Activated naive CD4-positive, alpha-beta T cell treated with anti-CD3 and anti-CD28 coated beads for 36 hours (primary cell): ENCODE measurements around the gene PELI3. TPM values are rescaled to one million over a fixed set of nuclear protein-coding genes. Genes with fewer than 3 reads are reported as not detected.
A peak's percentile ranks its signal among the peaks of the same experiment; 100 is the strongest.
"Not testable (repeated sequence)": the region's sequence is repeated elsewhere in the genome, so short reads cannot be mapped to it uniquely, and the experiment has no call there.

Experiments used
- CTCF ChIA-PET: fragments of 350-600 bp; sonication (Branson Sonifier 250); formaldehyde crosslinking; loops from one replicate; lab custom pipeline; 2021; ENCODE audit warnings: antibody characterized with exemption; lab: Charles Lee
- DNase-seq: peaks from one replicate; pipeline ENCODE4 v3.0.0-alpha.2; 2020
- H3K27ac Mint-ChIP-seq: one replicate; pipeline ENCODE4 v1.8.0; 2021; ENCODE audit warnings: mild to moderate bottlenecking, mixed read lengths
- H3K27me3 Mint-ChIP-seq: one replicate; pipeline ENCODE4 v1.8.0; 2021; ENCODE audit warnings: low read depth, mixed read lengths
- H3K36me3 Mint-ChIP-seq: one replicate; pipeline ENCODE4 v1.8.0; 2021; ENCODE audit warnings: low read depth, mixed read lengths
- H3K4me1 Mint-ChIP-seq: one replicate; pipeline ENCODE4 v1.8.0; 2021; ENCODE audit warnings: low read depth, mixed read lengths
- H3K4me3 Mint-ChIP-seq: one replicate; pipeline ENCODE4 v1.8.0; 2021; ENCODE audit warnings: mild to moderate bottlenecking, moderate library complexity, mixed read lengths
- H3K9me3 Mint-ChIP-seq: one replicate; pipeline ENCODE4 v1.8.0; 2021; ENCODE audit warnings: mixed read lengths
- intact Hi-C: fragments of 100-400 bp; cut with micrococcal nuclease; formaldehyde crosslinking; loops from one replicate; pipeline ENCODE4 v1.15.1; 2023
- total RNA-seq, 2 experiments: library from RNA; stranded (reverse); gene quantifications; one replicate each; pipeline ENCODE4 v1.2.3, GENCODE V29; 2021

Gene PELI3
- total RNA-seq, 2 experiments from 2014 or later, result 2.3 to 2.4 TPM

- H3K9me3 Mint-ChIP-seq, H3K27ac Mint-ChIP-seq, intact Hi-C loops, DNase-seq, H3K4me3 Mint-ChIP-seq, H3K27me3 Mint-ChIP-seq, H3K4me1 Mint-ChIP-seq: not testable (repeated sequence)
- CTCF ChIA-PET, result interaction anchor here (0.6 to 2.3 kb wide), 5 partner anchors 8 to 1505 kb away, joined by 3 to 17 read pairs (median 5); partner anchors contain the start of gene MRPL11
- H3K36me3 Mint-ChIP-seq, result peaks cover 15% of the 10 kb centered on the region
These were observed 35.4 kb upstream of the PELI3 start for GRCh38 chr11:66431287-66431686.

- CTCF ChIA-PET, result interaction anchor here (0.7 to 0.9 kb wide), 4 partner anchors 14 to 483 kb away, joined by 3 to 4 read pairs (median 4); no protein-coding TSS in a partner anchor
- H3K27ac Mint-ChIP-seq, H3K4me1 Mint-ChIP-seq, H3K27me3 Mint-ChIP-seq, H3K9me3 Mint-ChIP-seq, DNase-seq, H3K4me3 Mint-ChIP-seq, intact Hi-C loops: not testable (repeated sequence)
- peaks cover 20% of the 10 kb centered on the region for H3K36me3 Mint-ChIP-seq
These were observed 34.8 kb upstream of the PELI3 start for GRCh38 chr11:66431871-66432329.

GRCh38 chr11:66432597-66432996, 34.1 kb upstream of the PELI3 start:
- no peak overlapping the region for H3K27ac Mint-ChIP-seq
- H3K4me3 Mint-ChIP-seq, result no peak overlapping the region
- H3K27me3 Mint-ChIP-seq, result no peaks in the 10 kb centered on the region
- no peak for DNase-seq
- CTCF ChIA-PET, result interaction anchor here (0.7 to 1.3 kb wide), 5 partner anchors 15 to 482 kb away, joined by 3 to 6 read pairs (median 4); no protein-coding TSS in a partner anchor
- intact Hi-C loops, result no loop called here
- H3K4me1 Mint-ChIP-seq, result peaks cover 7% of the 10 kb centered on the region
- no peaks in the 10 kb centered on the region for H3K9me3 Mint-ChIP-seq
- peaks cover 21% of the 10 kb centered on the region for H3K36me3 Mint-ChIP-seq

- no peak for DNase-seq
- CTCF ChIA-PET, result interaction anchor here (1.0 to 2.9 kb wide), 9 partner anchors 14 to 109 kb away, joined by 3 to 11 read pairs (median 5); partner anchors contain the start of genes ACTN3 and DPP3
- intact Hi-C loops, result loop anchor here (2.0 to 5.0 kb wide), 2 partner anchors 91 to 215 kb away; partner anchors contain the start of genes B4GAT1 and BRMS1
- Mint-ChIP-seq H3K9me3 (peaks cover 3% of the 10 kb centered on the region), H3K27me3 (no peaks in the 10 kb centered on the region), H3K4me3 (peak overlapping the region; percentile 89), H3K36me3 (peaks cover 15% of the 10 kb centered on the region), H3K4me1 (peaks cover 12% of the 10 kb centered on the region), H3K27ac (peak overlapping the region; percentile 99)
These were observed 28.7 kb upstream of the PELI3 start for GRCh38 chr11:66437979-66438503.

- Mint-ChIP-seq H3K4me3 (peak within 1 kb of the TSS; percentile 89), H3K4me1 (peaks cover 12% of the 10 kb centered on the region), H3K27ac (peak within 1 kb of the TSS; percentile 99), H3K36me3 (peaks cover 13% of the 10 kb centered on the region), H3K9me3 (peaks cover 11% of the 10 kb centered on the region), H3K27me3 (no peaks in the 10 kb centered on the region)
- intact Hi-C loops, result loop anchor here (1.0 to 5.0 kb wide), 9 partner anchors 20 to 240 kb away; partner anchors contain the start of genes ACTN3, B4GAT1, BRMS1 and DPP3
- CTCF ChIA-PET, result interaction anchor here (0.6 to 2.9 kb wide), 24 partner anchors 8 to 210 kb away, joined by 3 to 12 read pairs (median 5); partner anchors contain the start of genes ACTN3 and DPP3
- DNase-seq, result peak; percentile 95
These were observed 27.9 kb upstream of the PELI3 start, which contains the start of gene MRPL11 for GRCh38 chr11:66438504-66439466. Gene MRPL11 (minus strand): TSS chr11:66438848. CDS start chr11:66438754, 94 bp downstream.

- H3K9me3 Mint-ChIP-seq, result peaks cover 12% of the 10 kb centered on the region
- CTCF ChIA-PET, result interaction anchor here (0.6 to 2.9 kb wide), 10 partner anchors 9 to 366 kb away, joined by 3 to 11 read pairs (median 4); partner anchors contain the start of genes DPP3 and PELI3
- H3K4me3 Mint-ChIP-seq, intact Hi-C loops, DNase-seq, H3K36me3 Mint-ChIP-seq, H3K27me3 Mint-ChIP-seq, H3K27ac Mint-ChIP-seq: not testable (repeated sequence)
- H3K4me1 Mint-ChIP-seq, result peaks cover 12% of the 10 kb centered on the region
These were observed 26.4 kb upstream of the PELI3 start for GRCh38 chr11:66440101-66440939.

- H3K27me3 Mint-ChIP-seq, DNase-seq, H3K4me3 Mint-ChIP-seq, H3K36me3 Mint-ChIP-seq, intact Hi-C loops, H3K27ac Mint-ChIP-seq: not testable (repeated sequence)
- Mint-ChIP-seq H3K9me3 (peaks cover 12% of the 10 kb centered on the region), H3K4me1 (peaks cover 12% of the 10 kb centered on the region)
- CTCF ChIA-PET, result interaction anchor here (0.9 to 2.9 kb wide), 5 partner anchors 9 to 55 kb away, joined by 3 to 11 read pairs (median 4); partner anchors contain the start of gene PELI3
These were observed 25.8 kb upstream of the PELI3 start for GRCh38 chr11:66440940-66441282.

- intact Hi-C loops, result no loop called here
- CTCF ChIA-PET, result no interaction called here
These were observed 23.1 kb upstream of the PELI3 start for GRCh38 chr11:66443602-66444001.

GRCh38 chr11:66447012-66447411, 19.7 kb upstream of the PELI3 start:
- Mint-ChIP-seq H3K9me3 (peaks cover 12% of the 10 kb centered on the region), H3K4me1 (no peaks in the 10 kb centered on the region), H3K36me3 (no peaks in the 10 kb centered on the region), H3K27me3 (peaks cover 2% of the 10 kb centered on the region), H3K27ac (no peak overlapping the region), H3K4me3 (no peak overlapping the region)
- CTCF ChIA-PET, result interaction anchor here (1.5 to 1.6 kb wide), 2 partner anchors 8 to 17 kb away, joined by 5 to 6 read pairs; partner anchors contain the start of gene MRPL11
- no peak for DNase-seq
- intact Hi-C loops, result no loop called here

More at GRCh38 chr11:66443602-66444001, 23.1 kb upstream of the PELI3 start:
- Mint-ChIP-seq H3K4me3 (no peak overlapping the region), H3K36me3 (no peaks in the 10 kb centered on the region), H3K27me3 (peaks cover 2% of the 10 kb centered on the region), H3K4me1 (no peaks in the 10 kb centered on the region), H3K27ac (no peak overlapping the region), H3K9me3 (peaks cover 12% of the 10 kb centered on the region)
- DNase-seq, result no peak

GRCh38 chr11:66448523-66448922, 18.2 kb upstream of the PELI3 start:
- Mint-ChIP-seq H3K4me1 (no peaks in the 10 kb centered on the region), H3K36me3 (no peaks in the 10 kb centered on the region), H3K4me3 (no peak overlapping the region), H3K9me3 (peaks cover 4% of the 10 kb centered on the region), H3K27ac (no peak overlapping the region), H3K27me3 (peaks cover 2% of the 10 kb centered on the region)
- intact Hi-C loops, result no loop called here
- no peak for DNase-seq
- CTCF ChIA-PET, result no interaction called here

- H3K36me3 Mint-ChIP-seq, result no peaks in the 10 kb centered on the region
- DNase-seq, result no peak
- no peak overlapping the region for H3K27ac Mint-ChIP-seq
- intact Hi-C loops, result no loop called here
- H3K4me3 Mint-ChIP-seq, result no peak overlapping the region
- no peaks in the 10 kb centered on the region for H3K27me3 Mint-ChIP-seq
- CTCF ChIA-PET, result no interaction called here
- peaks cover 16% of the 10 kb centered on the region for H3K4me1 Mint-ChIP-seq
- H3K9me3 Mint-ChIP-seq, result no peaks in the 10 kb centered on the region
These were observed 16.1 kb upstream of the PELI3 start for GRCh38 chr11:66450560-66450959.
